OCI-LY7 (cell line): ENCODE data around the gene KIAA1671. TPM values are rescaled to one million over a fixed set of nuclear protein-coding genes. Genes with fewer than 3 reads are reported as not detected.

Source experiments
- BruUV-seq: library from RNA; stranded (reverse); fragments of 400-500 nt; replicated peaks from 2 replicates; lab custom pipeline; 2021; lab: Mats Ljungman, UMichigan
- CTCF ChIA-PET: fragments of 300-600 bp; sonication (Branson Sonifier 250); formaldehyde crosslinking; loops from one replicate; lab custom pipeline; 2022; ENCODE audit warnings: antibody characterized with exemption; ENCODE audit not compliant: unreplicated experiment; lab: Charles Lee
- POLR2A ChIA-PET: fragments of 300-600 bp; sonication (Branson Sonifier 250); formaldehyde crosslinking; loops from one replicate; lab custom pipeline; 2022; ENCODE audit warnings: antibody characterized with exemption; lab: Charles Lee
- DNase-seq: peaks from one replicate; pipeline ENCODE4 v3.0.0-alpha.2; 2015; ENCODE audit warnings: low spot score
- H2AFZ ChIP-seq: fragments of 200-600 bp; sonication (generic), shearing (Covaris generic); 2 replicates; pipeline ENCODE4 v1.6.1; 2014; ENCODE audit warnings: mild to moderate bottlenecking, antibody characterized with exemption, low read length, moderate library complexity
- H3K27ac ChIP-seq: fragments of 200-600 bp; sonication (generic); 2 replicates; pipeline ENCODE4 v1.5.1; 2014; ENCODE audit warnings: mixed run types, low read depth, mild to moderate bottlenecking, moderate library complexity, low read length, inconsistent platforms; ENCODE audit not compliant: poor library complexity, severe bottlenecking
- H3K36me3 ChIP-seq: fragments of 200-600 bp; sonication (generic); 2 replicates; pipeline ENCODE4 v1.6.1; 2014; ENCODE audit warnings: mild to moderate bottlenecking, antibody characterized with exemption, low read length, moderate library complexity, mixed read lengths; ENCODE audit not compliant: insufficient read depth
- H3K4me1 ChIP-seq: fragments of 200-600 bp; sonication (generic); 2 replicates; pipeline ENCODE4 v1.5.1; 2014; ENCODE audit warnings: mild to moderate bottlenecking, low read length; ENCODE audit not compliant: insufficient read depth, poor library complexity, severe bottlenecking
- H3K4me2 ChIP-seq: fragments of 200-600 bp; sonication (generic); 2 replicates; pipeline ENCODE4 v1.6.1; 2014; ENCODE audit warnings: mild to moderate bottlenecking, low read length
- H3K4me3 ChIP-seq: fragments of 200-600 bp; sonication (generic); 2 replicates; pipeline ENCODE4 v1.5.1; 2014; ENCODE audit warnings: mild to moderate bottlenecking, low read depth, low read length; ENCODE audit not compliant: poor library complexity, severe bottlenecking
- H3K79me2 ChIP-seq: fragments of 200-600 bp; sonication (generic); 2 replicates; pipeline ENCODE4 v1.6.1; 2016; ENCODE audit warnings: low read depth, mild to moderate bottlenecking, low read length, moderate library complexity, mixed read lengths; ENCODE audit not compliant: insufficient read depth
- H3K9me2 ChIP-seq: fragments of 200-600 bp; sonication (generic); 2 replicates; pipeline ENCODE4 v1.6.1; 2016; ENCODE audit warnings: mild to moderate bottlenecking, low read length, mixed read lengths; ENCODE audit not compliant: insufficient read depth
- H3K9me3 ChIP-seq: fragments of 200-600 bp; sonication (generic); 2 replicates; pipeline ENCODE4 v1.6.1; 2014; ENCODE audit warnings: mild to moderate bottlenecking, mixed run types, low read length, mixed read lengths
- H4K20me1 ChIP-seq: fragments of 200-600 bp; sonication (generic); 2 replicates; pipeline ENCODE4 v1.6.1; 2014; ENCODE audit warnings: mild to moderate bottlenecking, antibody characterized with exemption, low read length, moderate library complexity, mixed read lengths; ENCODE audit not compliant: insufficient read depth
- EZH2phosphoT487 ChIP-seq: fragments of 200-600 bp; sonication (generic); IDR thresholded peaks from 2 replicates; pipeline ENCODE4 v1.6.1; 2018; ENCODE audit warnings: low read depth, borderline replicate concordance, mild to moderate bottlenecking, mixed run types, antibody characterized with exemption, low read length, moderate library complexity, mixed read lengths
- intact Hi-C: fragments of 100-400 bp; cut with micrococcal nuclease; formaldehyde crosslinking; loops from one replicate; pipeline ENCODE4 v1.10.0; 2022; ENCODE audit not compliant: unreplicated experiment
- total RNA-seq, 2 experiments: library from RNA; depleted of rRNA in 1 of 2; stranded (reverse); fragments of >200 nt in 1 of 2; shearing (Covaris generic) in 1 of 2; gene quantifications; 2 replicates each; pipeline ENCODE4 v1.2.3, GENCODE V29; 2014 to 2022
- TF ChIP-seq, protein P1 (sequence below): fragments of 200-600 bp; sonication (generic); conservative IDR thresholded peaks from 2 replicates; pipeline ENCODE4 v1.5.1; 2014; ENCODE audit warnings: mild to moderate bottlenecking, antibody characterized with exemption, low read length, moderate library complexity, mixed read lengths

Gene KIAA1671
- total RNA-seq, 2 experiments from 2014 or later, result not detected

DNA sequence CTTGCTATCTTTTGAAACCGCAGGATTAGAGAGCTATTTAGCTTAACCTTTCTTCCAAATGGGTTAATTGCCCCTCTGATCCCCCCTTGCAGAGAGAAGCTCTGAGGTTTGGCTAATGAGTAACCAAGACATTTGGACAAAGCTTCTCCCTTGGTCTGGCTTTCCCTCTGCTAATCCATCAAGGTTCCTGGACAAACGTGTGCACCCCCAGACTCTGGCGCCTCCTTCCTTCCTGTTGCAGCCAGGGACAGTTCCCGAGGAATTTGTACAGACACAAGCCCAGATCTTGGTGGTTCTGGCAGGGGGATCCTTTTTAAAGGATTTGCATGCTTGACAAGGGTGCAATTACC is 1.6 kb downstream of the KIAA1671 start:
- Histone ChIP-seq H3K4me3 (no peak overlapping the region), H3K4me1 (no peaks in the 10 kb centered on the region), H3K9me3 (no peaks in the 10 kb centered on the region), H3K79me2 (no peaks in the 10 kb centered on the region), H3K4me2 (no peak overlapping the region), H2AFZ (no peak overlapping the region), H3K9me2 (no peaks in the 10 kb centered on the region), H3K27ac (no peak overlapping the region), H4K20me1 (no peaks in the 10 kb centered on the region), H3K36me3 (no peaks in the 10 kb centered on the region)
- CTCF ChIA-PET, result no interaction called here
- POLR2A ChIA-PET, result no interaction called here
- intact Hi-C loops, result no loop called here
- TF ChIP-seq, protein P1, sequence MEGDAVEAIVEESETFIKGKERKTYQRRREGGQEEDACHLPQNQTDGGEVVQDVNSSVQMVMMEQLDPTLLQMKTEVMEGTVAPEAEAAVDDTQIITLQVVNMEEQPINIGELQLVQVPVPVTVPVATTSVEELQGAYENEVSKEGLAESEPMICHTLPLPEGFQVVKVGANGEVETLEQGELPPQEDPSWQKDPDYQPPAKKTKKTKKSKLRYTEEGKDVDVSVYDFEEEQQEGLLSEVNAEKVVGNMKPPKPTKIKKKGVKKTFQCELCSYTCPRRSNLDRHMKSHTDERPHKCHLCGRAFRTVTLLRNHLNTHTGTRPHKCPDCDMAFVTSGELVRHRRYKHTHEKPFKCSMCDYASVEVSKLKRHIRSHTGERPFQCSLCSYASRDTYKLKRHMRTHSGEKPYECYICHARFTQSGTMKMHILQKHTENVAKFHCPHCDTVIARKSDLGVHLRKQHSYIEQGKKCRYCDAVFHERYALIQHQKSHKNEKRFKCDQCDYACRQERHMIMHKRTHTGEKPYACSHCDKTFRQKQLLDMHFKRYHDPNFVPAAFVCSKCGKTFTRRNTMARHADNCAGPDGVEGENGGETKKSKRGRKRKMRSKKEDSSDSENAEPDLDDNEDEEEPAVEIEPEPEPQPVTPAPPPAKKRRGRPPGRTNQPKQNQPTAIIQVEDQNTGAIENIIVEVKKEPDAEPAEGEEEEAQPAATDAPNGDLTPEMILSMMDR, result no peak
- no peak for TF ChIP-seq EZH2phosphoT487
- BruUV-seq, result no TSS peak
- no peak for DNase-seq

DNA sequence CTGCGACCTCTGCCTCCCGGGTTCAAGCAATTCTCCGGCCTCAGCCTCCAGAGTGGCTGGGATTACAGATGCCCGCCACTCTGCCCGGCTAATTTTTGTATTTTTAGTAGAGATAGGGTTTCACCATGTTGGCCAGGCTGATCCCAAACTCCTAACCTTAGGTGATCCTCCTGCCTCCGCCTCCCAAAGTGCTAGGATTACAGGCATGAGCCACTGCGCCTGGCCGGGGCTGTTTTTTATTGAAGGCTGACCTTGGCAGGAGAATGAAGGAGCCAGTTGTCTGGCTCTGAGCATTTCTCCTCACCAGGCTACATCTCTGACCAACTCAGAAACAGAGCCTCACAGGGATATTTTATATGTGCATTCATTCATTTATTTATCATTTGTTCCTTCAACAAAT is 2.3 kb downstream of the KIAA1671 start:
- no TSS peak for BruUV-seq
- POLR2A ChIA-PET, result no interaction called here
- intact Hi-C loops, result no loop called here

GRCh38 chr22:24957043-24957442 is 4.5 kb downstream of the KIAA1671 start:
- Histone ChIP-seq H4K20me1 (no peaks in the 10 kb centered on the region), H3K4me3 (no peak overlapping the region), H3K36me3 (no peaks in the 10 kb centered on the region), H3K4me2 (no peak overlapping the region), H3K79me2 (no peaks in the 10 kb centered on the region), H3K4me1 (no peaks in the 10 kb centered on the region), H3K27ac (no peak overlapping the region), H3K9me3 (no peaks in the 10 kb centered on the region), H3K9me2 (no peaks in the 10 kb centered on the region), H2AFZ (no peak overlapping the region)
- DNase-seq, result no peak
- ChIA-PET CTCF (no interaction called here), POLR2A (interaction anchor here (0.6 to 0.7 kb wide), 2 partner anchors 70 to 732 kb away, joined by 4 to 5 read pairs; no protein-coding TSS in a partner anchor)
- intact Hi-C loops, result no loop called here
- BruUV-seq, result no TSS peak
- TF ChIP-seq EZH2phosphoT487, result no peak

More for the DNA sequence above, 2.3 kb downstream of the KIAA1671 start:
- no peak overlapping the region for H3K27ac ChIP-seq
- no peak for DNase-seq
- H3K4me1 ChIP-seq, result no peaks in the 10 kb centered on the region
- H3K79me2 ChIP-seq, result no peaks in the 10 kb centered on the region
- CTCF ChIA-PET, result no interaction called here
- H3K9me2 ChIP-seq, result no peaks in the 10 kb centered on the region
- H3K36me3 ChIP-seq, result no peaks in the 10 kb centered on the region
- no peak overlapping the region for H3K4me2 ChIP-seq
- no peak overlapping the region for H2AFZ ChIP-seq
- no peaks in the 10 kb centered on the region for H3K9me3 ChIP-seq
- TF ChIP-seq EZH2phosphoT487, result no peak
- TF ChIP-seq, protein P1, result no peak
- H3K4me3 ChIP-seq, result no peak overlapping the region
- H4K20me1 ChIP-seq, result no peaks in the 10 kb centered on the region
